Measurements from ENCODE around the gene MAPK4.

- TF ChIP-seq POLR2AphosphoS5 (IDR thresholded peaks at IDR 0.05; ENCODE audit: low read depth, low read length), result no peak
- no peak for TF ChIP-seq POLR2A (IDR thresholded peaks at IDR 0.05; ENCODE audit: low read depth, low read length)
- TF ChIP-seq TAF1 (IDR thresholded peaks at IDR 0.05; ENCODE audit: borderline replicate concordance, low read depth, low read length), result no peak
Observed at GRCh38 chr18:50679656-50680055, 119.8 kb downstream of the MAPK4 start.

Data from GM12892 (cell line).